Mesendoderm (in vitro differentiated cells): ENCODE data around the gene SLC26A3.
A peak's percentile ranks its signal among the peaks of the same experiment; 100 is the strongest.

ENCODE experiments used
- DNase-seq: peaks from one replicate; pipeline ENCODE4 v3.0.0; 2013
- H2AK5ac ChIP-seq: 2 replicates; pipeline ENCODE4 v1.6.1; 2013; ENCODE audit warnings: low read length, inconsistent platforms
- H2BK120ac ChIP-seq: 2 replicates; pipeline ENCODE4 v1.6.1; 2013; ENCODE audit warnings: low read depth, mild to moderate bottlenecking, low read length, moderate library complexity, mixed read lengths
- H2BK15ac ChIP-seq: replicated peaks from 2 replicates; pipeline ENCODE4 v1.6.1; 2013; ENCODE audit warnings: low read depth, mild to moderate bottlenecking, moderate library complexity
- H2BK5ac ChIP-seq: 2 replicates; pipeline ENCODE4 v1.6.1; 2013; ENCODE audit warnings: low read length, inconsistent platforms
- H3K18ac ChIP-seq: 2 replicates; pipeline ENCODE4 v1.6.1; 2013; ENCODE audit warnings: mild to moderate bottlenecking, low read length, mixed read lengths
- H3K23ac ChIP-seq: one replicate; pipeline ENCODE4 v1.6.1; 2013; ENCODE audit warnings: low read length
- H3K27ac ChIP-seq: 2 replicates; pipeline ENCODE4 v1.5.1; 2013; ENCODE audit warnings: low read depth, mild to moderate bottlenecking, inconsistent platforms, low read length, moderate library complexity
- H3K27me3 ChIP-seq: 2 replicates; pipeline ENCODE4 v1.6.1; 2013; ENCODE audit warnings: low read length, control low read depth, mild to moderate bottlenecking, inconsistent platforms; ENCODE audit not compliant: insufficient read depth, poor library complexity
- H3K36me3 ChIP-seq: 2 replicates; pipeline ENCODE4 v1.6.1; 2013; ENCODE audit warnings: low read length, inconsistent platforms; ENCODE audit not compliant: control insufficient read depth, insufficient read depth
- H3K4ac ChIP-seq: one replicate; pipeline ENCODE4 v1.6.1; 2013; ENCODE audit warnings: low read depth, mild to moderate bottlenecking, low read length, moderate library complexity
- H3K4me1 ChIP-seq: 2 replicates; pipeline ENCODE4 v1.6.1; 2013; ENCODE audit warnings: low read depth, low read length, inconsistent platforms; ENCODE audit not compliant: control insufficient read depth
- H3K4me2 ChIP-seq: 2 replicates; pipeline ENCODE4 v1.6.1; 2013; ENCODE audit warnings: low read length
- H3K4me3 ChIP-seq: 2 replicates; pipeline ENCODE4 v1.5.1; 2013; ENCODE audit warnings: mild to moderate bottlenecking, low read length
- H3K56ac ChIP-seq: one replicate; pipeline ENCODE4 v1.6.1; 2013; ENCODE audit warnings: low read length
- H3K79me1 ChIP-seq: 2 replicates; pipeline ENCODE4 v1.6.1; 2013; ENCODE audit warnings: low read length, inconsistent platforms
- H3K79me2 ChIP-seq: 2 replicates; pipeline ENCODE4 v1.6.1; 2013; ENCODE audit warnings: mild to moderate bottlenecking, low read length; ENCODE audit not compliant: control insufficient read depth, insufficient read depth
- H3K9ac ChIP-seq: 2 replicates; pipeline ENCODE4 v1.6.1; 2013; ENCODE audit warnings: low read length, inconsistent platforms
- H4K5ac ChIP-seq: one replicate; pipeline ENCODE4 v1.6.1; 2013; ENCODE audit warnings: low read length
- H4K8ac ChIP-seq: one replicate; pipeline ENCODE4 v1.6.1; 2013; ENCODE audit warnings: low read depth, mild to moderate bottlenecking, control low read depth, low read length, moderate library complexity
- WGBS: extraction: QIAGEN DNeasy Blood & Tissue Kit; methylation state at CpG from one replicate; pipeline ENCODE4 v1.1.7; 2013; ENCODE audit warnings: low lambda C conversion rate, missing lambda C conversion rate; ENCODE audit not compliant: insufficient coverage; ENCODE audit errors: extremely low coverage; 5-methylcytosine and 5-hydroxymethylcytosine counted together

The SLC26A3 gene

DNA sequence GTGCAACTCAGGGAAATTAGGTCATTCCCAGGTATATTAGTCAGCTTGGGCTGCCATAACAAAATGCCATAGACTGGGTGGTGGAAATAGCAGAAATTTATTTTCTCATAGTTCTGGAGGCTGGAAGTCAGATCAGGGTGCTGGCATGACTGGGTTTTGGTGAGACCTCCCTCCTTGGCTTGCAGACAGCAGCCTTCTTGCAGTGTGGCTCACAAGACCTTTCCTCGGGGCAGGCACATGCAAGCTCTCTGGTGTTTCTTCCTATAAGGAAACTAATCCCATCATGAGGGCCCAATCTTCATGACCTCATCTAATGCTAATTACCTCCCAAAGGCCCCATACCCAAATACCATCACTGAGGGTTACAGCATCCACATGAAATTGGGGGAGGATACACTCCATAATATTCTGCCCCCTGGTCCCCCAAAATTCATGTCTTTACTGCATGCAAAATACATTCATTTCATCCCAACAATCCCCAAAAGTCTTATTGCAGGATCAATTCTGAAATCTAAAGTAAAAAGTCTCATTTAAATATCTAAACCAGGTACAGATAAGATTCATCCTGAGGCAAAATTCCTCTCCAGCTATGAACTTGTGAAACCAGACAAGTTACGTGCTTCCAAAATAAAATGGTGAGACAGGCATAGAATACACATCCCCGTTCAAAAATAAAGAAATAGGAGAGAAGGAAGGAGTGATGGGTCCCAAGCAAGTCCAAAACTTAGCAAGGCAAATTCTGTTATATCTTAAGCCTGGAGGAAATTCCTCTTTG is 76.5 kb downstream of the SLC26A3 start:
- Histone ChIP-seq H2BK5ac (no peak overlapping the region), H2AK5ac (no peak overlapping the region), H3K4ac (no peak overlapping the region), H3K4me3 (no peak overlapping the region), H4K5ac (no peak overlapping the region), H3K4me1 (no peaks in the 10 kb centered on the region), H3K9ac (no peak overlapping the region), H3K79me2 (no peaks in the 10 kb centered on the region), H3K79me1 (no peaks in the 10 kb centered on the region), H3K4me2 (no peak overlapping the region), H2BK15ac (no peak overlapping the region), H4K8ac (no peak overlapping the region), H2BK120ac (no peak overlapping the region), H3K56ac (no peak overlapping the region), H3K27ac (no peak overlapping the region), H3K23ac (no peak overlapping the region), H3K36me3 (no peaks in the 10 kb centered on the region), H3K18ac (no peak overlapping the region), H3K27me3 (no peaks in the 10 kb centered on the region)
- WGBS, result no CpG with 5 or more reads among the region's 3 CpGs
- no peak for DNase-seq

GRCh38 chr7:107725138-107725740 is 77.8 kb downstream of the SLC26A3 start:
- Histone ChIP-seq H2AK5ac (no peak overlapping the region), H3K79me1 (no peaks in the 10 kb centered on the region), H3K4me2 (no peak overlapping the region), H2BK5ac (no peak overlapping the region), H3K79me2 (no peaks in the 10 kb centered on the region), H3K23ac (no peak overlapping the region), H4K5ac (no peak overlapping the region), H3K18ac (no peak overlapping the region), H2BK120ac (no peak overlapping the region), H4K8ac (no peak overlapping the region), H3K36me3 (no peaks in the 10 kb centered on the region), H3K9ac (no peak overlapping the region), H2BK15ac (no peak overlapping the region), H3K27me3 (no peaks in the 10 kb centered on the region), H3K27ac (no peak overlapping the region), H3K4me3 (no peak overlapping the region), H3K4me1 (no peaks in the 10 kb centered on the region), H3K56ac (no peak overlapping the region), H3K4ac (no peak overlapping the region)
- WGBS, result no CpG with 5 or more reads among the region's 4 CpGs
- DNase-seq, result peak; percentile 54

DNA sequence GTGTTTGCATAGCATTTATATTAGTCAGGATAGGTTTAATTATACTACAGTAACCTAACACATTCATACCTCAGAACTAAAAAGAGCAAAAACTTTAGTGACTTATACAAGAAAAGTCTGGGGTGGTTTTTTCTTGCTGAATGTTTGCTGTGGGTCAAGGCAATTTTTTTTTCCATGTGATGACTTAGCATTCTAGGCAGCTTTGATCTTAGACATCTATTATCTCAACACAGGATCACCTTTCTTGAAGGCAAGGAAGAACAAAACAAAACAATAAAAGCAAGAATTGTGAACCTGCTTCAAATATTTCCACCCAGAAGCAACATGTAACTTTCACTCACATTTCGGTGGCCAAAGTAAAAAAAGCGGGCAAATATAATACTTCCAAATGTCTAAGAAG is 79.8 kb downstream of the SLC26A3 start:
- Histone ChIP-seq H3K23ac (no peak overlapping the region), H4K8ac (no peak overlapping the region), H3K27ac (no peak overlapping the region), H2BK5ac (no peak overlapping the region), H3K79me1 (no peaks in the 10 kb centered on the region), H2AK5ac (no peak overlapping the region), H2BK15ac (no peak overlapping the region), H4K5ac (no peak overlapping the region), H3K79me2 (no peaks in the 10 kb centered on the region), H3K9ac (no peak overlapping the region), H3K18ac (no peak overlapping the region), H3K4me2 (no peak overlapping the region), H3K36me3 (no peaks in the 10 kb centered on the region), H3K4me1 (no peaks in the 10 kb centered on the region), H3K4me3 (no peak overlapping the region), H3K27me3 (no peaks in the 10 kb centered on the region), H3K56ac (no peak overlapping the region), H3K4ac (no peak overlapping the region), H2BK120ac (no peak overlapping the region)
- WGBS, result no CpG with 5 or more reads among the region's 2 CpGs
- no peak for DNase-seq

DNA sequence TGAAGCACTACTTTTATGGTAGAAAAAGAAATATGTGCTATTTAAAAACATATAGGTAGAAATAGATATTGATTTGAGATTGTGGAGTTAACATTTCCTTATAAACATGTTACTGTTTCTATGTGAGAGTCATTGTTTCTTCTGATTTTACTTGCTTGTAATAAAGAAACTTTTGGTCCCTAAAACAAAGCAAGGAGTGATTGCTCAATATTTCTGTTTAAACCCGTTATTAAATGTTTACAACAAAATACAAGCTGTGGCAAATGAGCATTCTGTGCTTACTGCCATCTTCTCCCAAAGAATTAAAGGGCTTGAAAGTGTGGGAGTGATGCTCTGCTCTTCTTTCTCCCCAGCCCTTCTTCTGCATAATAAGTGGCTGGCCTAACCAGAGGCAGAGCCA is 81.7 kb downstream of the SLC26A3 start:
- H3K79me1 ChIP-seq, result no peaks in the 10 kb centered on the region
- no CpG with 5 or more reads among the region's 1 CpG for WGBS

GRCh38 chr7:107718456-107719193 is 84.4 kb downstream of the SLC26A3 start:
- H3K27ac ChIP-seq, result no peak overlapping the region
- DNase-seq, result peak; percentile 25
- H4K8ac ChIP-seq, result no peak overlapping the region
- H4K5ac ChIP-seq, result no peak overlapping the region
- no peak overlapping the region for H3K4me2 ChIP-seq
- no peak overlapping the region for H2BK15ac ChIP-seq
- no peak overlapping the region for H3K4ac ChIP-seq
- no peak overlapping the region for H2BK5ac ChIP-seq
- H3K18ac ChIP-seq, result no peak overlapping the region
- no peak overlapping the region for H3K4me3 ChIP-seq
- H2BK120ac ChIP-seq, result no peak overlapping the region
- WGBS, result 100% methylated on average over 3 of the region's 4 CpGs
- no peaks in the 10 kb centered on the region for H3K79me1 ChIP-seq
- no peak overlapping the region for H3K9ac ChIP-seq
- no peak overlapping the region for H3K56ac ChIP-seq
- H2AK5ac ChIP-seq, result no peak overlapping the region
- no peaks in the 10 kb centered on the region for H3K4me1 ChIP-seq
- H3K36me3 ChIP-seq, result no peaks in the 10 kb centered on the region
- no peak overlapping the region for H3K23ac ChIP-seq
- H3K79me2 ChIP-seq, result no peaks in the 10 kb centered on the region
- H3K27me3 ChIP-seq, result no peaks in the 10 kb centered on the region

More for the DNA sequence above, 81.7 kb downstream of the SLC26A3 start:
- H3K4me1 ChIP-seq, result no peaks in the 10 kb centered on the region
- H3K79me2 ChIP-seq, result no peaks in the 10 kb centered on the region
- no peak overlapping the region for H2AK5ac ChIP-seq
- no peak overlapping the region for H3K4me3 ChIP-seq
- no peak overlapping the region for H2BK120ac ChIP-seq
- no peak for DNase-seq
- no peak overlapping the region for H3K4ac ChIP-seq
- no peak overlapping the region for H2BK15ac ChIP-seq
- no peak overlapping the region for H3K56ac ChIP-seq
- H3K4me2 ChIP-seq, result no peak overlapping the region
- H4K8ac ChIP-seq, result no peak overlapping the region
- no peaks in the 10 kb centered on the region for H3K36me3 ChIP-seq
- no peaks in the 10 kb centered on the region for H3K27me3 ChIP-seq
- no peak overlapping the region for H3K23ac ChIP-seq
- H3K9ac ChIP-seq, result no peak overlapping the region
- H3K27ac ChIP-seq, result no peak overlapping the region
- H3K18ac ChIP-seq, result no peak overlapping the region
- no peak overlapping the region for H4K5ac ChIP-seq
- H2BK5ac ChIP-seq, result no peak overlapping the region
